ENCODE results near the gene GRIN3A.

- TF ChIP-seq CTCF (conservative IDR thresholded peaks at IDR 0.05; ENCODE audit: low read depth, low read length) (no peak), MAZ (IDR thresholded peaks at IDR 0.05; ENCODE audit: borderline replicate concordance, low read depth, low read length) (no peak), POLR2A (IDR thresholded peaks at IDR 0.05; ENCODE audit: low read depth, low read length) (no peak), RAD21 (IDR thresholded peaks at IDR 0.05; ENCODE audit: low read length) (no peak), BHLHE40 (IDR thresholded peaks at IDR 0.05; ENCODE audit: low read depth, low read length) (no peak)
These were observed 1.7 kb downstream of the GRIN3A start for GRCh38 chr9:101736717-101737116.
